Measurements from ENCODE around the gene DTNA.

The DTNA gene

GRCh38 chr18:34799291-34799690 is 89.2 kb downstream of the DTNA start:
- H3K4me3 ChIP-seq (ENCODE audit: low read depth in 1 of 5, low read length in 5 of 5) = no peak overlapping the region
- no peak overlapping the region for H3K9ac ChIP-seq (ENCODE audit: low read length in 5 of 5)
- no peaks in the 10 kb centered on the region for H3K9me3 ChIP-seq (ENCODE audit: control insufficient read depth in 5 of 5, low read length in 5 of 5)
- no peaks in the 10 kb centered on the region for H3K27me3 ChIP-seq (ENCODE audit: control insufficient read depth in 5 of 5, insufficient read depth in 4 of 5, low read length in 5 of 5)
- H3K4me1 ChIP-seq (ENCODE audit: control insufficient read depth in 5 of 5, insufficient read depth in 5 of 5, low read length in 5 of 5) = peaks cover 0 to 12% (median 0%) of the 10 kb centered on the region in 5 donors
- H3K27ac ChIP-seq (ENCODE audit: low read depth, low read length) = no peak overlapping the region
- H3K36me3 ChIP-seq (ENCODE audit: control insufficient read depth in 5 of 5, insufficient read depth in 5 of 5, low read length in 5 of 5) = peaks cover 0 to 5% (median 0%) of the 10 kb centered on the region in 5 donors

GRCh38 chr18:34800381-34800780 is 90.3 kb downstream of the DTNA start:
- no peak overlapping the region for H3K9ac ChIP-seq (ENCODE audit: low read length in 5 of 5)
- peaks cover 0 to 7% (median 0%) of the 10 kb centered on the region in 5 donors for H3K4me1 ChIP-seq (ENCODE audit: control insufficient read depth in 5 of 5, insufficient read depth in 5 of 5, low read length in 5 of 5)
- no peaks in the 10 kb centered on the region for H3K27me3 ChIP-seq (ENCODE audit: control insufficient read depth in 5 of 5, insufficient read depth in 4 of 5, low read length in 5 of 5)
- no peaks in the 10 kb centered on the region for H3K36me3 ChIP-seq (ENCODE audit: control insufficient read depth in 5 of 5, insufficient read depth in 5 of 5, low read length in 5 of 5)
- H3K4me3 ChIP-seq (ENCODE audit: low read depth in 1 of 5, low read length in 5 of 5) = no peak overlapping the region
- H3K27ac ChIP-seq (ENCODE audit: low read depth, low read length) = no peak overlapping the region
- no peaks in the 10 kb centered on the region for H3K9me3 ChIP-seq (ENCODE audit: control insufficient read depth in 5 of 5, low read length in 5 of 5)

GRCh38 chr18:34801774-34802173 is 91.7 kb downstream of the DTNA start:
- Histone ChIP-seq H3K27ac (ENCODE audit: low read depth, low read length) (no peak overlapping the region), H3K4me3 (ENCODE audit: low read depth in 1 of 5, low read length in 5 of 5) (no peak overlapping the region), H3K27me3 (ENCODE audit: control insufficient read depth in 5 of 5, insufficient read depth in 4 of 5, low read length in 5 of 5) (no peaks in the 10 kb centered on the region), H3K36me3 (ENCODE audit: control insufficient read depth in 5 of 5, insufficient read depth in 5 of 5, low read length in 5 of 5) (no peaks in the 10 kb centered on the region), H3K4me1 (ENCODE audit: control insufficient read depth in 5 of 5, insufficient read depth in 5 of 5, low read length in 5 of 5) (peaks cover 0 to 15% (median 8%) of the 10 kb centered on the region in 5 donors), H3K9ac (ENCODE audit: low read length in 5 of 5) (no peak overlapping the region), H3K9me3 (ENCODE audit: control insufficient read depth in 5 of 5, low read length in 5 of 5) (no peaks in the 10 kb centered on the region)

- H3K4me3 ChIP-seq (ENCODE audit: low read depth in 1 of 5, low read length in 5 of 5) = no peak overlapping the region
- H3K36me3 ChIP-seq (ENCODE audit: control insufficient read depth in 5 of 5, insufficient read depth in 5 of 5, low read length in 5 of 5) = no peaks in the 10 kb centered on the region
- no peak overlapping the region for H3K9ac ChIP-seq (ENCODE audit: low read length in 5 of 5)
- H3K4me1 ChIP-seq (ENCODE audit: control insufficient read depth in 5 of 5, insufficient read depth in 5 of 5, low read length in 5 of 5) = peaks cover 0 to 15% (median 14%) of the 10 kb centered on the region in 5 donors
- H3K27ac ChIP-seq (ENCODE audit: low read depth, low read length) = no peak overlapping the region
- no peaks in the 10 kb centered on the region for H3K27me3 ChIP-seq (ENCODE audit: control insufficient read depth in 5 of 5, insufficient read depth in 4 of 5, low read length in 5 of 5)
- no peaks in the 10 kb centered on the region for H3K9me3 ChIP-seq (ENCODE audit: control insufficient read depth in 5 of 5, low read length in 5 of 5)
These were observed 92.9 kb downstream of the DTNA start for GRCh38 chr18:34802959-34803358.

GRCh38 chr18:34803877-34804400 is 93.8 kb downstream of the DTNA start:
- Histone ChIP-seq H3K9me3 (ENCODE audit: control insufficient read depth in 5 of 5, low read length in 5 of 5) (no peaks in the 10 kb centered on the region), H3K27me3 (ENCODE audit: control insufficient read depth in 5 of 5, insufficient read depth in 4 of 5, low read length in 5 of 5) (no peaks in the 10 kb centered on the region), H3K4me1 (ENCODE audit: control insufficient read depth in 5 of 5, insufficient read depth in 5 of 5, low read length in 5 of 5) (peaks cover 0 to 15% (median 14%) of the 10 kb centered on the region in 5 donors), H3K9ac (ENCODE audit: low read length in 5 of 5) (no peak overlapping the region), H3K4me3 (ENCODE audit: low read depth in 1 of 5, low read length in 5 of 5) (no peak overlapping the region), H3K27ac (ENCODE audit: low read depth, low read length) (no peak overlapping the region), H3K36me3 (ENCODE audit: control insufficient read depth in 5 of 5, insufficient read depth in 5 of 5, low read length in 5 of 5) (no peaks in the 10 kb centered on the region)

- Histone ChIP-seq H3K27me3 (ENCODE audit: control insufficient read depth in 5 of 5, insufficient read depth in 4 of 5, low read length in 5 of 5) (no peaks in the 10 kb centered on the region), H3K4me3 (ENCODE audit: low read depth in 1 of 5, low read length in 5 of 5) (no peak overlapping the region), H3K4me1 (ENCODE audit: control insufficient read depth in 5 of 5, insufficient read depth in 5 of 5, low read length in 5 of 5) (peaks cover 0 to 20% (median 15%) of the 10 kb centered on the region in 5 donors), H3K9me3 (ENCODE audit: control insufficient read depth in 5 of 5, low read length in 5 of 5) (no peaks in the 10 kb centered on the region), H3K27ac (ENCODE audit: low read depth, low read length) (no peak overlapping the region), H3K9ac (ENCODE audit: low read length in 5 of 5) (no peak overlapping the region), H3K36me3 (ENCODE audit: control insufficient read depth in 5 of 5, insufficient read depth in 5 of 5, low read length in 5 of 5) (no peaks in the 10 kb centered on the region)
These were observed 95.2 kb downstream of the DTNA start for GRCh38 chr18:34805103-34805877.

- Histone ChIP-seq H3K4me3 (ENCODE audit: low read depth in 1 of 5, low read length in 5 of 5) (no peak overlapping the region), H3K27me3 (ENCODE audit: control insufficient read depth in 5 of 5, insufficient read depth in 4 of 5, low read length in 5 of 5) (no peaks in the 10 kb centered on the region), H3K9ac (ENCODE audit: low read length in 5 of 5) (no peak overlapping the region), H3K27ac (ENCODE audit: low read depth, low read length) (no peak overlapping the region), H3K36me3 (ENCODE audit: control insufficient read depth in 5 of 5, insufficient read depth in 5 of 5, low read length in 5 of 5) (no peaks in the 10 kb centered on the region), H3K4me1 (ENCODE audit: control insufficient read depth in 5 of 5, insufficient read depth in 5 of 5, low read length in 5 of 5) (peaks cover 0 to 20% (median 15%) of the 10 kb centered on the region in 5 donors), H3K9me3 (ENCODE audit: control insufficient read depth in 5 of 5, low read length in 5 of 5) (no peaks in the 10 kb centered on the region)
These were observed 95.8 kb downstream of the DTNA start for GRCh38 chr18:34805878-34806351.

GRCh38 chr18:34806527-34806926 is 96.4 kb downstream of the DTNA start:
- H3K4me3 ChIP-seq (ENCODE audit: low read depth in 1 of 5, low read length in 5 of 5) = no peak overlapping the region
- no peak overlapping the region for H3K9ac ChIP-seq (ENCODE audit: low read length in 5 of 5)
- H3K9me3 ChIP-seq (ENCODE audit: control insufficient read depth in 5 of 5, low read length in 5 of 5) = no peaks in the 10 kb centered on the region
- peaks cover 0 to 20% (median 15%) of the 10 kb centered on the region in 5 donors for H3K4me1 ChIP-seq (ENCODE audit: control insufficient read depth in 5 of 5, insufficient read depth in 5 of 5, low read length in 5 of 5)
- H3K27ac ChIP-seq (ENCODE audit: low read depth, low read length) = peak overlapping the region; percentile 19
- H3K27me3 ChIP-seq (ENCODE audit: control insufficient read depth in 5 of 5, insufficient read depth in 4 of 5, low read length in 5 of 5) = no peaks in the 10 kb centered on the region
- H3K36me3 ChIP-seq (ENCODE audit: control insufficient read depth in 5 of 5, insufficient read depth in 5 of 5, low read length in 5 of 5) = no peaks in the 10 kb centered on the region

GRCh38 chr18:34807106-34807796 is 97.2 kb downstream of the DTNA start:
- H3K4me1 ChIP-seq (ENCODE audit: control insufficient read depth in 5 of 5, insufficient read depth in 5 of 5, low read length in 5 of 5) = peaks cover 0 to 18% (median 15%) of the 10 kb centered on the region in 5 donors
- H3K27ac ChIP-seq (ENCODE audit: low read depth, low read length) = peak overlapping the region; percentile 19
- no peak overlapping the region for H3K4me3 ChIP-seq (ENCODE audit: low read depth in 1 of 5, low read length in 5 of 5)
- H3K9ac ChIP-seq (ENCODE audit: low read length in 5 of 5) = no peak overlapping the region
- H3K36me3 ChIP-seq (ENCODE audit: control insufficient read depth in 5 of 5, insufficient read depth in 5 of 5, low read length in 5 of 5) = peaks cover 0 to 5% (median under 1%) of the 10 kb centered on the region in 5 donors
- H3K9me3 ChIP-seq (ENCODE audit: control insufficient read depth in 5 of 5, low read length in 5 of 5) = no peaks in the 10 kb centered on the region
- no peaks in the 10 kb centered on the region for H3K27me3 ChIP-seq (ENCODE audit: control insufficient read depth in 5 of 5, insufficient read depth in 4 of 5, low read length in 5 of 5)

GRCh38 chr18:34808389-34808788 is 98.3 kb downstream of the DTNA start:
- H3K27ac ChIP-seq (ENCODE audit: low read depth, low read length) = no peak overlapping the region
- H3K27me3 ChIP-seq (ENCODE audit: control insufficient read depth in 5 of 5, insufficient read depth in 4 of 5, low read length in 5 of 5) = no peaks in the 10 kb centered on the region
- peaks cover 0 to 17% (median 12%) of the 10 kb centered on the region in 5 donors for H3K4me1 ChIP-seq (ENCODE audit: control insufficient read depth in 5 of 5, insufficient read depth in 5 of 5, low read length in 5 of 5)
- no peak overlapping the region for H3K9ac ChIP-seq (ENCODE audit: low read length in 5 of 5)
- no peak overlapping the region for H3K4me3 ChIP-seq (ENCODE audit: low read depth in 1 of 5, low read length in 5 of 5)
- H3K36me3 ChIP-seq (ENCODE audit: control insufficient read depth in 5 of 5, insufficient read depth in 5 of 5, low read length in 5 of 5) = peaks cover 4 to 14% (median 6%) of the 10 kb centered on the region in 5 donors
- no peaks in the 10 kb centered on the region for H3K9me3 ChIP-seq (ENCODE audit: control insufficient read depth in 5 of 5, low read length in 5 of 5)
